GM13976 (cell line): ENCODE data around the gene MIGA2.
A peak's percentile ranks its signal among the peaks of the same experiment; 100 is the strongest.
"Not testable (repeated sequence)": the region's sequence is repeated elsewhere in the genome, so short reads cannot be mapped to it uniquely, and the experiment has no call there.

Experiments
- DNase-seq: peaks from one replicate; pipeline ENCODE4 v3.0.0; 2012; ENCODE audit warnings: low spot score
- CTCF ChIP-seq: IDR thresholded peaks from 2 replicates; pipeline ENCODE4 v1.5.1; 2012; ENCODE audit warnings: borderline replicate concordance, mild to moderate bottlenecking; ENCODE audit not compliant: insufficient read depth; ENCODE audit errors: extremely low read depth, missing control alignments, control extremely low read depth
- in situ Hi-C: fragments of 300-500 bp; cut with MboI; formaldehyde crosslinking; loops from one replicate; pipeline ENCODE4 v1.12.0; 2022; ENCODE audit warnings: low sequenced_read_pairs, mixed read lengths, inconsistent platforms; ENCODE audit not compliant: unreplicated experiment

The MIGA2 gene

GRCh38 chr9:129109952-129110739, 73.7 kb downstream of the MIGA2 start:
- no peak for TF ChIP-seq CTCF
- in situ Hi-C loops = no loop called here
- DNase-seq = no peak

GRCh38 chr9:129110740-129111527, 74.5 kb downstream of the MIGA2 start, which contains the start of the genes CRAT and PTPA:
Gene CRAT, minus strand, starts transcription at chr9:129110793. Its CDS starts 284 bp downstream, at chr9:129110509.
Gene PTPA, plus strand, starts transcription at chr9:129111415. Its CDS starts 186 bp downstream, at chr9:129111601.
- TF ChIP-seq CTCF = no peak
- peak; percentile 100 for DNase-seq
- in situ Hi-C loops = no loop called here

GRCh38 chr9:129111528-129112151, 75.2 kb downstream of the MIGA2 start:
- in situ Hi-C loops = no loop called here
- TF ChIP-seq CTCF = no peak
- peak; percentile 67 for DNase-seq

- in situ Hi-C loops, DNase-seq: not testable (repeated sequence)
Observed at GRCh38 chr9:129112526-129112925, 76.1 kb downstream of the MIGA2 start.

- in situ Hi-C loops = no loop called here
- no peak for DNase-seq
- TF ChIP-seq CTCF = no peak
Observed at GRCh38 chr9:129113645-129114304, 77.3 kb downstream of the MIGA2 start.

- no peak for DNase-seq
- in situ Hi-C loops = no loop called here
- no peak for TF ChIP-seq CTCF
Observed at GRCh38 chr9:129118799-129119198, 82.4 kb downstream of the MIGA2 start.

GRCh38 chr9:129121483-129121882, 85.1 kb downstream of the MIGA2 start:
- in situ Hi-C loops = no loop called here
- DNase-seq = no peak
- TF ChIP-seq CTCF = no peak
